B cell (primary cell): ENCODE results near the gene ERI2.
"Not testable (repeated sequence)": the region's sequence is repeated elsewhere in the genome, so short reads cannot be mapped to it uniquely, and the experiment has no call there.

Experiments used
- EZH2 ChIP-seq: IDR thresholded peaks from 2 replicates; pipeline ENCODE4 v1.6.1; 2012; ENCODE audit warnings: borderline replicate concordance, low read depth, mild to moderate bottlenecking, moderate library complexity, low read length; ENCODE audit not compliant: insufficient read depth, poor library complexity, severe bottlenecking
- TF ChIP-seq, protein P1 (sequence below): fragments of 200-600 bp; IDR thresholded peaks from one replicate; pipeline ENCODE4 v1.8.0; 2022; ENCODE audit warnings: antibody characterized with exemption, mild to moderate bottlenecking

- TF ChIP-seq, protein P1, sequence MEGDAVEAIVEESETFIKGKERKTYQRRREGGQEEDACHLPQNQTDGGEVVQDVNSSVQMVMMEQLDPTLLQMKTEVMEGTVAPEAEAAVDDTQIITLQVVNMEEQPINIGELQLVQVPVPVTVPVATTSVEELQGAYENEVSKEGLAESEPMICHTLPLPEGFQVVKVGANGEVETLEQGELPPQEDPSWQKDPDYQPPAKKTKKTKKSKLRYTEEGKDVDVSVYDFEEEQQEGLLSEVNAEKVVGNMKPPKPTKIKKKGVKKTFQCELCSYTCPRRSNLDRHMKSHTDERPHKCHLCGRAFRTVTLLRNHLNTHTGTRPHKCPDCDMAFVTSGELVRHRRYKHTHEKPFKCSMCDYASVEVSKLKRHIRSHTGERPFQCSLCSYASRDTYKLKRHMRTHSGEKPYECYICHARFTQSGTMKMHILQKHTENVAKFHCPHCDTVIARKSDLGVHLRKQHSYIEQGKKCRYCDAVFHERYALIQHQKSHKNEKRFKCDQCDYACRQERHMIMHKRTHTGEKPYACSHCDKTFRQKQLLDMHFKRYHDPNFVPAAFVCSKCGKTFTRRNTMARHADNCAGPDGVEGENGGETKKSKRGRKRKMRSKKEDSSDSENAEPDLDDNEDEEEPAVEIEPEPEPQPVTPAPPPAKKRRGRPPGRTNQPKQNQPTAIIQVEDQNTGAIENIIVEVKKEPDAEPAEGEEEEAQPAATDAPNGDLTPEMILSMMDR = not testable (repeated sequence)
- TF ChIP-seq EZH2 = not testable (repeated sequence)
These were observed 41.8 kb downstream of the ERI2 start for GRCh38 chr16:20764448-20764847.
